ENCODE results near the gene PREPL.
"Not testable (repeated sequence)": the region's sequence is repeated elsewhere in the genome, so short reads cannot be mapped to it uniquely, and the experiment has no call there.

Gene PREPL

DNA sequence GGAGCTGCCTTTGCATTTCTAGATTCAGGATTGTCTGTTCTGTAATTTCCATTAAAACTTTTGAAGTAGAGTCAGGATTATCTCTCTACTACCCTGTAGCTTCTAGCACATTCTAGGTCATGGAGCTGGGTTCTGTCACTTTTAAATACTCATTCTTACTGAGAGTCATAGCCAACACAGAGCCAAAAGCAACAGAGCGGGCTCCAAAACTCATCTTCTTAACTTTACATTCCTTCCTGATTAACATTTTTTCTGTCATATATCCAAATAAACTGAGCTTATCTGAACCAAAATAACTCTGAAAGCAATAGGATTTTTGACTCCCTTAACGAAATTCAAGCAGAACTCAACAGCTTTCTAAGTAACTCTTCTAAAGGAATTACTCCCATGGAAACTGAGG lies 12.9 kb downstream of the PREPL start:
- no peak for DNase-seq (ENCODE audit: low read depth)

- DNase-seq (ENCODE audit: low read depth), result no peak
These were observed 13.8 kb downstream of the PREPL start for GRCh38 chr2:44347526-44347925.

DNA sequence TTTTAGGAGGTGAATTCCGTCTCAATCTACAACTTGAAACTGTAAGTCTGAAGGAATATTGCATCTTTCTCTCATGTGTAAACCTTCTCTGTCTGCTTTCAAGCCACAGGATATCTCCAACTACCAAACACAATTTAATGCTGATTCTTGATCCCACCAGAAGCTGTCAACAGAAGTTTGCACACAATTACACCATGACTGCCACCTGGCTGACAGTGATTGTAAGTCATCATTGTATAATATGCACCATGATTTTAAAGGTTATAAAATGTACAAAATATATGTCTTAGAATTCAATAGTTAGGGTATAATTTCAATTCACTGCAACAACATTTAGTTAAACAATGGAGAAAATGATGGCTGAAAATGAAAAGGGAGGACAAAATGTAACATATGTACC lies 18.4 kb downstream of the PREPL start:
- DNase-seq (ENCODE audit: low read depth), result no peak

- DNase-seq (ENCODE audit: low read depth), result no peak
These were observed 25.3 kb downstream of the PREPL start for GRCh38 chr2:44335806-44336538.

DNA sequence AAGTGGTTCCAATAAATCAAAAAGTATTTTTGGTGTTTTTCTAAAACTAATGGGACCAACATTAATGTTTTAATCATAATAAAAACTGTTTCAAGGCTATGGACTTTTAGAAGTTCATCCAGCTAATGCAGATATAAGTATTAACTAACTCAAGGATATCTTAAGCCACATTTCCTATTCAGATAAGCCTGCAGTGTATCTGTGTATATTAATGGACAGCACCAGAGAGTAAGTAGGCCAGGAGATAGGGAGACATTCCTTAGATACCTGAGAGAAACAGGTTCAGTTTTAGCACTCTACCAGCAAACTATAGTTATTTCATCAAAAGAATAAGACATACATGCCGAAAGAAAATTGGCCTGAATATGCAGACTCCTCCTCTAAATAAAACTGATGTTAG lies 27.3 kb downstream of the PREPL start:
- DNase-seq (ENCODE audit: low read depth), result no peak

- DNase-seq (ENCODE audit: low read depth), result no peak
These were observed 30.5 kb downstream of the PREPL start for GRCh38 chr2:44330801-44331200.

DNA sequence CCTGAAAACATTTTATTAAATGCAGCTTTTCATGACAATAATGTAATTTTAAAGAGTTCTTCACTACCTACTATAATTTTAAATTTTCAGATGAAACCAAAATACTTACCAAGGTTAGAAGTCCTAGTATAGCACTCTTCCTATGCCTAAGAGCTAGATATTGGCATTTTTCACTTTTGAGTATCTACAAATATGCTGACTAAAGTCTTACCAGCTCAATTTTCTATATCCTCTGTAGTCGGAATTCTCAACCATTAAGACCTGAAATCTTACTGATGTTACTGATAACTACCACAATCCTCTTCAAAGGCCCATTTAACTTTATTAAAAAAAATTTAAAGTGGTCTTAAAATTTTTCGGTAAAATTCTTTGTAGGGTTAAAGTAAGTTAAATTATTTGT lies 32.0 kb downstream of the PREPL start:
- no peak for DNase-seq (ENCODE audit: low read depth)

DNA sequence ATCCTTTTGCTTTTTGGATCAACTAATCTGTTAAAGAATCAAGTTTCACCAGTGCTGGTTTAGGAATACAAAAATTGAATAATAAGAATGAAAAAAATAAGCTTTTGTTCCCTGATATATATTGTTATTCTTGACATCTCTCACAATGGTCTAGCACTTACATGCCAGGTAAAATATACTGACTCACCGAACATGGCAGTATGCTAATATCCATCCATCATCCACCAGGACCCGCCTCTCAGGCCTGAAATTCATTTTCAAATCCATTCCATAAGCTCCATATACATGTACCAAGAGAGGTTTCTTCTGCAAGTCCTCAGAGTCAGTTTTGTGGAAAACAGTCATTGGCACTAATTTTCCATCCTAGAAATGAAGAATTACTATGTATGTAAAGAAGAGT lies 32.5 kb downstream of the PREPL start:
- DNase-seq (ENCODE audit: low read depth), result no peak

DNA sequence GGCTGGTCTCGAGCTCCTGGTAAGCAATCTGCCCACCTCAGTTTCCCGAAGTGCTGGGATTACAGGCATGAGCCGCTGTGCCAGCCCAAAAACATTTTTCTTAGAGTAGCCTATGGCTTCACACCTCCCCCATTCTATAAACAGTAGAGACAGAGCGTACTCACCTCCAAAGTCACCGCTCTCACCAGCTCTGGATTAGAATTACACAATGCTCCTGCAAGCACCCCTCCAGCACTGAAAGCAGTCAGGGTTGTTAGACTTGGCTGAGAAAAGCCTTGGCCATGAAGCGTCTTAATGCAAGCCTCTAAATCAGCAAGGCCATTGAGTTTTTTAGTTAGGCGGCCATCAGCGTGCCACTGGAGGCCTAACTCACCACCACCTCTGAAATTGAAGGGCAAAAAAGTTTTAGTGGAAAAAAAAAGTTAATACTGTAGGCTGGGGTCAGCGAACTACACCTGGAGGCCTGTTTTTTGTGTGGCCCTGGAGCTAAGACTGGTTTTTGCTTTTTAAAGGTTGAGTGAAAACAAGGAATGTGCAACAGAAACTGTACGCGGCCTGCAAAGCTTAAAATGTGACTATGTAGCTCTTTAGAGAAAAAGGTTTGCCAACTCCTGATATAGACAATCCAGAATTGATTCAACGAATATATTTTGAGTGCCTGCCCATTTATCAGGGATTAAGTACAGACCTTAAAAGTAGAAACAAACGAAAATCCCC lies 34.6 kb downstream of the PREPL start:
- no peak for DNase-seq (ENCODE audit: low read depth)

DNA sequence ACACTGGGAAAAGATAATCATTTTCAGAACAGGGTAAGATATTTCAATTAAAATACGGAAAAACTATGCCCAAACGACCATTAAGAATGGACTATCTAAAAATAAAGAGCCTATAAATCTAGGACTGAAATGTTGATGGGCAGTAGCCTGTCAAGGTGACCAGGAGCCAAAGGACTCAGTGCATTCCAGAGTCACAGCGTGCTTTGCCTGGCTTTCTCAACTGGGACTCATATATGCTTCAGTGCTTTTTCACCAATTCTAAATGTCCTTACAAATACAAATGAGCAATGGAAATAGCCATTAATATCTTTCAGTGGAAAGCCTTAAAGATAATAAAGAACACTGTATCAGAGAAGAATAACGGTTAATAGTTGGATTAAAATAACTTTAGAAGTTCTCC lies 35.4 kb downstream of the PREPL start:
- no peak for DNase-seq (ENCODE audit: low read depth)

GRCh38 chr2:44324971-44325426 lies 36.3 kb downstream of the PREPL start:
- DNase-seq (ENCODE audit: low read depth), result no peak

DNA sequence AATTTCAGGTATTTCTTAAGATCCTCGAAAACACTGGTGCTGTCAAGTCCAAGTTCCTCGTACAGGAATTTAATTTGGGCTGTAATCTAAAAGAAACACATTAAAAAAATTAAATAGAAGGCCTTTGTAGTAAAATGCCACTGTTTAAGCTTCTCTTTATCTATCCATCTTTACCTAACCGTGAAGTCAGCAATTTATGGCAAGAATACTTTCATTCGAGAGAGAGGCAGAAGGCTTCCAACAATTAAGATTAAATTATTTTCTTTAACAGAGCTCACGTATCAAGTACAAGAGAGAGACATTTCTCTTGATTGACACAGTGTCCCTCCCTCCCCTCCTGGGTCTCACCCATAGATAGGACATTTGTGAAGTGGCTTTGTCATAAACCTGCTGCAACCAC lies 39.9 kb downstream of the PREPL start:
- no peak for DNase-seq (ENCODE audit: low read depth)

DNA sequence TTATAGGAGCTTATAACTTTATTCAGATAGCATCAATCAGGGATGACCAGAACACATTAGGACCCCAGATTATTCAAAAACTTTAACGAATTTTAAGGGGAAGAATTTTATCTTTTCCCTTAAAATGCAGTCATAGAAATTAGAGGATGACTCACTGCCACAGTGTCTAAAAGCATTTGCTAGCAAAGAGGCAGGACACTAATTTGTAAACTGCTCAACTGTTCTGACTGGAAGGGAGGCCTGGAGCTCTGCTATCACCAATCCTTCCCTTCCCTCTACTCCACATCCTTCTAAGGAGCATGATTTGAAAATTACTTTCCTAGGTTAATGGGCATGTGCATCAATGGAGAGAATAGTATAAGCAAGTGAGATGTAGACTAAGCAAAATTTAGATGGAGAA lies 40.5 kb downstream of the PREPL start:
- no peak for DNase-seq (ENCODE audit: low read depth)

- DNase-seq (ENCODE audit: low read depth), result no peak
These were observed 45.3 kb downstream of the PREPL start for GRCh38 chr2:44315945-44316344.

GRCh38 chr2:44314362-44314761 lies 46.9 kb downstream of the PREPL start:
- no peak for DNase-seq (ENCODE audit: low read depth)

DNA sequence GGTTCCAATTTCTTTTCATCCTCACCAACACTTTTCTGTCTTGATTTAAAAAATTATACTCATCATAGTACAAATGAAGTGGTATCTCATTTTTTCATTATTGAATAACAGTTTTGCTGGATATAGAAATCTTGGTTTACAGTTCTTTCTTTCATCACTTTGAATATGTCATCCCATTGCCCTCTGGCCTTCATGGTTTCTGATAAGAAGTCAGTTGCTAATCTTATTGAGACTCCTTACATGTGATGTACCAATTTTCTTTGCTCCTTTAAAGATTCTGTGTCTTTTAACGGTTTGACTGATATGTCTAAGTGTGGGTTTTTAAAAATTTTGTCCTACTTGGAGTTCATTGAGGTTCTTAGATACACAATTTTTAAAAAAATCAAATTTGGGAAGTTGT lies 51.0 kb downstream of the PREPL start:
- no peak for DNase-seq (ENCODE audit: low read depth)

DNA sequence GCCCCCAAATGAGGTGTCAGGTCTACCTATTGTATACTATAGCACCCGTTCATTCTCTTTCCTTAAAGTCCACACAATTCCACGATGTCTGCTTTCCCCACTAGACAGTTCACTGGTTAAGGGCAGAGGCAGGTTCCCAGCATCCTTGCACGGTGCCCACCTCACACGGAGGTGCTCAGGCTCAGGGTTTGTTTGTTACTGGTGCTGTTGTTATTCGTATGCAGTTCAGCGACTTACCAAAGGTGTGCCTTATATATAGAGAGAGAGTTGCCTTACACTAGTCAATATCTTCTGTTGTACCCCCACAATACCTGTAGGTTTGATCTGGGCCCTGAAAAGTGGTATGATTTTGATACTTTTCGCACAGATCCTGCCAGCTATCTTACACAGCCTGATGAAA lies 55.4 kb downstream of the PREPL start:
- no peak for DNase-seq (ENCODE audit: low read depth)

GRCh38 chr2:44304258-44304657 lies 57.0 kb downstream of the PREPL start:
- no peak for DNase-seq (ENCODE audit: low read depth)

- not testable (repeated sequence) for DNase-seq (ENCODE audit: low read depth)
These were observed 57.5 kb downstream of the PREPL start for GRCh38 chr2:44303766-44304165.

- DNase-seq (ENCODE audit: low read depth), result no peak
These were observed 60.2 kb downstream of the PREPL start for GRCh38 chr2:44301111-44301510.

DNA sequence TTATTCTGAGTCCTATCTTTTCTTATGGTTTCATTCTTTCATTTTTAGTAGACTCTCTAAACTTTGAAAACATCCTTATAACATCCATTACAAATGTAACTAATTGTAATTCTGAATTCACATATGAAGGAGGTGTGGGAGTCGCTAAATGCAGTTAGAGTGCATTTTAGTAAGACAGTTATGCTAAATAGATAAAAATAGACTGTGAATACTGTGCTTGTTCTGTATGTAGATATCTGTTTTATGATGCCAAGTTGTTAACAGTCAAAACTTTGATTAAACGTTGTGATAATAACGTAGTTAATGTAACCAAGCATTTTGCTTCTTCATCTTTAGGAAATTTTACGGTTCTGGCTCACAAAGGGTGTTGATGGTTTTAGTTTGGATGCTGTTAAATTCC lies 61.7 kb downstream of the PREPL start:
- no peak for DNase-seq (ENCODE audit: low read depth)

- DNase-seq (ENCODE audit: low read depth), result no peak
These were observed 63.9 kb downstream of the PREPL start for GRCh38 chr2:44297431-44297830.

DNA sequence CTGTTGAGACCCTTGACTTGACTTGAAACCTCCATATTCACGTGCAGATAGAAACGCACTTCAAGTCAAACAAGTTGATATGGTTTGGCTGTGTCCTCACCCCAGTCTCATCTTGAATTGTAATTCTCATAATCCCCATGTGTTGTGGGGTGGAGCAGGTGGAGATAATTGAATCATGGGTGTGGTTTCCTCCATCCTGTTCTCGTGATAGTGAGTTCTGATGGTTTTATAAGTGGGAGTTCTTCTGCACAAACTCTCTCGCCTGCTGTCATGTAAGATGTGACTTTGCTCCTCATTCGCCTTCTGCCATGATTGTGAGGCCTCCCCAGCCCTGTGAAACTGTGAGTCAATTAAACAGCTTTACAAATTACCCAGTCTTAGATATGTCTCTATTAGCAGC lies 64.6 kb downstream of the PREPL start:
- no peak for DNase-seq (ENCODE audit: low read depth)
